Hematopoietic multipotent progenitor cell treated with erythropoietin and hydrocortisone succinate and interleukin-3 and kit ligand, for 8 days (in vitro differentiated cells): Measurements from ENCODE around the gene SMARCA4.

ENCODE experiments used
- DNase-seq: peaks from one replicate; pipeline ENCODE4 v3.0.0-alpha.2; 2015

The SMARCA4 gene

GRCh38 chr19:11106477-11106876 lies 145.6 kb downstream of the SMARCA4 start:
- no peak for DNase-seq

- no peak for DNase-seq
These were observed 147.9 kb downstream of the SMARCA4 start for GRCh38 chr19:11108746-11109145.

GRCh38 chr19:11111117-11111770 lies 150.4 kb downstream of the SMARCA4 start:
- DNase-seq, result no peak

GRCh38 chr19:11111771-11112144 lies 150.9 kb downstream of the SMARCA4 start:
- no peak for DNase-seq
